K562 (cell line): ENCODE results near the gene IRF2BP1. TPM values are rescaled to one million over a fixed set of nuclear protein-coding genes. Genes with fewer than 3 reads are reported as not detected.

Experiments used
- DDX20 ChIP-seq: fragments of 450-650 bp; IDR thresholded peaks from 2 replicates; pipeline ENCODE4 v1.6.1; 2016; ENCODE audit warnings: missing genetic modification characterization, low read depth, mild to moderate bottlenecking, missing compliant biosample characterization, moderate library complexity
- HNRNPK ChIP-seq: fragments of 200-400 bp; formaldehyde crosslinking; IDR thresholded peaks from one replicate; pipeline ENCODE4 v1.6.1; 2018; ENCODE audit warnings: mild to moderate bottlenecking, low read depth, low read length; ENCODE audit not compliant: poor library complexity, severe bottlenecking
- ZBTB11 ChIP-seq, 3 experiments: fragments of 200-800 bp in 1 of 3; fragments of 250-450 bp in 1 of 3; fragments of 450-650 bp in 1 of 3; sonication (Bioruptor Pico) in 1 of 3; sonication (Bioruptor generic) in 1 of 3; formaldehyde crosslinking in 1 of 3; IDR thresholded peaks; 2 replicates each; pipeline versions ENCODE4 v1.6.1 to v1.8.0; 2016 to 2022; ENCODE audit warnings: mild to moderate bottlenecking in 2 of 3, missing genetic modification characterization in 2 of 3, missing compliant biosample characterization in 1 of 3, moderate library complexity in 1 of 3
- ZFPM2 ChIP-seq: fragments of 250-450 bp; sonication (Bioruptor Pico); IDR thresholded peaks from 2 replicates; pipeline ENCODE4 v1.5.1; 2022; ENCODE audit warnings: mild to moderate bottlenecking
- ZNF184 ChIP-seq: sonication (generic); formaldehyde crosslinking; IDR thresholded peaks from 2 replicates; pipeline ENCODE4 v1.5.0; 2020; ENCODE audit warnings: missing genetic modification reagents
- ZNF217 ChIP-seq: sonication (generic); formaldehyde crosslinking; IDR thresholded peaks from 2 replicates; pipeline ENCODE4 v1.8.0; 2022; ENCODE audit warnings: mild to moderate bottlenecking, missing genetic modification reagents
- ZNF75A ChIP-seq: fragments of 450-650 bp; formaldehyde crosslinking; IDR thresholded peaks from 2 replicates; pipeline ENCODE4 v1.4.0; 2020; ENCODE audit warnings: mild to moderate bottlenecking
- ZNF766 ChIP-seq: fragments of 200-800 bp; sonication (Bioruptor generic); conservative IDR thresholded peaks from 2 replicates; pipeline ENCODE4 v1.6.1; 2016; ENCODE audit warnings: missing genetic modification characterization, missing compliant biosample characterization
- polyA plus RNA-seq, 8 experiments: library from polyadenylated mRNA; depleted of rRNA in 4 of 8; stranded (reverse) in 5 of 8; unstranded in 3 of 8; fragments of >200 nt; fragmentation: Nextera tagmentation in 2 of 8; fragmentation: Illumina TruSeq in 1 of 8; extraction: Ambion mirVana in 2 of 8; extraction: Trizol in 1 of 8; gene quantifications; 2 replicates each; pipeline versions ENCODE4 v1.2.1 to v1.2.3, GENCODE V29; 2011 to 2014; ENCODE audit warnings: inconsistent platforms in 1 of 8, missing spikeins in 1 of 8
- total RNA-seq, 7 experiments: library from RNA; depleted of rRNA in 6 of 7; stranded (reverse); fragments of >200 nt in 6 of 7; fragmentation: Illumina TruSeq in 2 of 7; extraction: Trizol in 2 of 7; gene quantifications; 2 replicates each; pipeline versions ENCODE4 v1.2.1 to v1.2.3, GENCODE V29; 2011 to 2021; ENCODE audit warnings: low replicate concordance in 1 of 7
- TF ChIP-seq, protein P1 (sequence below): fragments of 250-450 bp; sonication (Bioruptor Pico); IDR thresholded peaks from 2 replicates; pipeline ENCODE4 v1.5.0; 2022; ENCODE audit warnings: mild to moderate bottlenecking
- TF ChIP-seq, protein P2 (sequence below), 2 experiments: IDR thresholded peaks in 1 of 2; conservative IDR thresholded peaks in 1 of 2; 2 replicates each; pipeline ENCODE4 v1.6.1; 2016; ENCODE audit warnings: low read depth in 2 of 2, mild to moderate bottlenecking in 1 of 2, missing compliant biosample characterization in 1 of 2, missing genetic modification characterization in 1 of 2, moderate library complexity in 1 of 2

The IRF2BP1 gene
- total and polyA plus RNA-seq, 9 of the 15 experiments (the other 6 are each of a cell fraction or from before 2014, with no cell fraction given): 0.61 to 35.9 (median 3.5) TPM

DNA sequence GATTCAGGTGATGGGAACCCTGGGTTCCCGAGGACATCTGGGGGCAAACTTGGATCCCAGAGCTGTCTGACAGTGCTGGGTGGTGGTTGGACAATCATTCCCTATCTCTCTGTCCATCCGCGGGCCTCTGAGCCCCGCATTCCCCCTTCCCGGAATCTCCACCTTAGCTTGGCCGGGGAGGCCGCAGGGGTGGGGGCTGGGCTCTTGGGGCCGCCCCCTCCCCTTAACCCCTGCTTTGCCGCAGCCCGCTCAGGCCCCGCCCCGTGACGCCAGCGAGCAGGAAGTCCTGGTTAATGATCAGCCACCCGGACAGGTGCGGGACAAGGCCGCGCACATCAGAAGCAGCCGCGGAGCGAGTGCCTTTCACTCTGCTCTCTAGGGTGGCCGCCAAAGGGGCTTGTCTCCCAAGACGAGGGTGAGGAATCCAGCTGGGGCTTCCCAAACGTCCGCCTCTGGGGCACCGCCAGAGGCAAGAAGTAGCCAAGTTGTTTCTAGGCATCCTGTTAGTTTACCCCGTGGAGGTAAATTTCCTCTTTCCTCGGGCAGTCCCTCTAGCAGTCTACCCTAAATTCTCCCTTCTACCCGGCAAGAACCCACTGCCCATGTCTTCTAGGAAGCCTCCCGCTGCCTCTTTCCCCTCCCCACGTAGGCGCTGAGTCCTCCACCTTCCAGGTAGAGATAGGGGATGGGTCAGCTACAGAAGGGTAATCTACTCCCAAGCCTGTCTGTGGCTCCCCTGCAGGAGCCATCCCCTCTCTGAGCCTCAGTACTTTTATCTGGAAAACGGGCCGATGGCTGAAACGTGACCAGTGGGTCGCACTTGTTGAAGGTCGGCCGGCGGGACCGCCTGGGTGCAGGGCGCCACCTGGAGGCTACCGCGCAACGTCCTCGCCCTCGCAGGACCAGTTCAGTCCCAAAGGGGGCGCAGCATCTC is 3.0 kb downstream of the IRF2BP1 start (continued):
- no peak for TF ChIP-seq ZFPM2
- no peak for TF ChIP-seq ZNF217 (CRISPR knock-in tag)
- TF ChIP-seq HNRNPK: no peak
- TF ChIP-seq ZBTB11 (CRISPR knock-in tag; IDR thresholded peaks at IDR 0.05): no peak
- TF ChIP-seq, protein P1, sequence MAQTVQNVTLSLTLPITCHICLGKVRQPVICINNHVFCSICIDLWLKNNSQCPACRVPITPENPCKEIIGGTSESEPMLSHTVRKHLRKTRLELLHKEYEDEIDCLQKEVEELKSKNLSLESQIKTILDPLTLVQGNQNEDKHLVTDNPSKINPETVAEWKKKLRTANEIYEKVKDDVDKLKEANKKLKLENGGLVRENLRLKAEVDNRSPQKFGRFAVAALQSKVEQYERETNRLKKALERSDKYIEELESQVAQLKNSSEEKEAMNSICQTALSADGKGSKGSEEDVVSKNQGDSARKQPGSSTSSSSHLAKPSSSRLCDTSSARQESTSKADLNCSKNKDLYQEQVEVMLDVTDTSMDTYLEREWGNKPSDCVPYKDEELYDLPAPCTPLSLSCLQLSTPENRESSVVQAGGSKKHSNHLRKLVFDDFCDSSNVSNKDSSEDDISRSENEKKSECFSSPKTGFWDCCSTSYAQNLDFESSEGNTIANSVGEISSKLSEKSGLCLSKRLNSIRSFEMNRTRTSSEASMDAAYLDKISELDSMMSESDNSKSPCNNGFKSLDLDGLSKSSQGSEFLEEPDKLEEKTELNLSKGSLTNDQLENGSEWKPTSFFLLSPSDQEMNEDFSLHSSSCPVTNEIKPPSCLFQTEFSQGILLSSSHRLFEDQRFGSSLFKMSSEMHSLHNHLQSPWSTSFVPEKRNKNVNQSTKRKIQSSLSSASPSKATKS (CRISPR knock-in tag): no peak
- TF ChIP-seq, protein P2, sequence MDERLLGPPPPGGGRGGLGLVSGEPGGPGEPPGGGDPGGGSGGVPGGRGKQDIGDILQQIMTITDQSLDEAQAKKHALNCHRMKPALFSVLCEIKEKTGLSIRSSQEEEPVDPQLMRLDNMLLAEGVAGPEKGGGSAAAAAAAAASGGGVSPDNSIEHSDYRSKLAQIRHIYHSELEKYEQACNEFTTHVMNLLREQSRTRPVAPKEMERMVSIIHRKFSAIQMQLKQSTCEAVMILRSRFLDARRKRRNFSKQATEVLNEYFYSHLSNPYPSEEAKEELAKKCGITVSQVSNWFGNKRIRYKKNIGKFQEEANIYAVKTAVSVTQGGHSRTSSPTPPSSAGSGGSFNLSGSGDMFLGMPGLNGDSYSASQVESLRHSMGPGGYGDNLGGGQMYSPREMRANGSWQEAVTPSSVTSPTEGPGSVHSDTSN (CRISPR knock-in tag; IDR thresholded peaks at IDR 0.05; ENCODE audit: low read depth): no peak
- TF ChIP-seq, protein P2 (tag; conservative IDR thresholded peaks at IDR 0.05; ENCODE audit: low read depth): no peak
- TF ChIP-seq DDX20 (tag): no peak
- TF ChIP-seq ZNF184 (CRISPR knock-in tag): no peak
- TF ChIP-seq ZNF766 (CRISPR knock-in tag): no peak
- TF ChIP-seq ZNF75A (CRISPR knock-in tag): no peak
